HG03469 (cell line): ENCODE results near the gene TMC6.
"Not testable (repeated sequence)": the region's sequence is repeated elsewhere in the genome, so short reads cannot be mapped to it uniquely, and the experiment has no call there.

Experiments
- ATAC-seq: cut with Tn5 transposase; IDR thresholded peaks from one replicate; pipeline ENCODE4 v1.9.1; 2021; ENCODE audit warnings: mild to moderate bottlenecking, moderate library complexity, moderate number of reproducible peaks; ENCODE audit not compliant: unreplicated experiment

Gene TMC6

DNA sequence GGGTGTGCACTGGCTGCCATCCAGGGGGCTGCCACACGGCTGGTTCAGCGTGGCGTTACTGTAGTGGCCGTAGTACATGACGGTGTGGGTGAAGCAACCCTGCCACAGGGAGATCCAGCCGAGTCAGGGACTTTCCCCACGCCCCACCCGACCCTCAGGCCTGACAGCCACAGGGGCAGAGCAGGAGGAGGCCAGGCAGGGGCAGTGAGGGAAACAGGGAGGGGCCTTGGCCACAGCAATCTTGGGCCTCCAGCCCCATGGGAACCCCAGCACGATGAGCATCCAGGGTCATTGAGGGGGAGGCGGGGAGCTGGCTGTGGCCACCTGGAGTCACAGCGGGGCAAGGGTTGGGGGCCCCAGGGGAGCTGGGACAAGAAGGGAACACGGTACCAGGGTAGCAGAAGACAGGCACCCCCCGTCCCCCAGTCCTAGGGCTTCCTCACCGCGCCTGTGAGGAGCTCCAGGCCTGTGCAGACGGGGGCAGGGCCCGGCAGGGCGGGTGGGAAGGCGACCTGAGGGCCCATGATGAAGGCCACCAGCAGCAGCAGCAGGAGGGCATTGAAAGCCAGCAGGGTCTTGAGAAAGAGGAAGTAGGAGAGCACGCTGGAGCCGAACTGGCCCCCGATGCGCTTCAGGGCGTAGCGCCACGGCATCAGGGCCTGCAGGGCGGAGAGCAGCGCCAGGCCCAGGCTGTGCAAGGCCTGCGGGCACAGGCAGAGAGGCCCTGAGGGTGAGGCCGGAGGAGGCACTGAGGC is 4.3 kb downstream of the TMC6 start:
- no peak for ATAC-seq

DNA sequence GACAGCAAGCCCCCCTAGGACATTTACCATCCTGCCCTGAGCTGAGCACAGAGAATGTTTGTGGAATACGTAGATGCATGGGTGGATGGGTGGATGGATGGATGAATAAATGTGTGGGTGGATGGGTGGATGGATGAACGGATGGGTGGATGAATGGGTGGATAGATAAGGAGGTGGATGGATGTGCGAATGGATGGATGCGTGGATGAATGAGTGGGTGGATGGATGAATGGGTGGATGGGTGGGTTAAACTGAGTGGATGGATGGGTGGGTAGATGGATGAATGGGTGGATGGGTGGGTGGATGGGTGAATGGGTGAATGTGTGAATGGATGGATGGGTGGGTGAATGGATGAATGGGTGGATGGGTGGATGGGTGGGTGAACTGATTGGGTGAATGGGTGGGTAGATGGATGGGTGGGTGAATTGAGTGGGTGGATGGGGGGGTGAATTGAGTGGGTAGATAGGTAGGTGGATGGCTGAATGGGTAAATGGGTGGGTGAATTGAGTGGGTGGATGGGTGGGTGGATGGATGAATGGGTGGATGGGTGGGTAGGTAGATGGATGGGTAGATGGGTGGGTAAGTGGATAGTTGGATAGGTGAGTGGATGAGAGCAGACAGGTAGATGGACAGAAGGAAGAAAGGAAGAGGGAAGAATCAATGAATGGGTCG is 5.2 kb downstream of the TMC6 start:
- no peak for ATAC-seq

- ATAC-seq = no peak
These were observed 5.7 kb downstream of the TMC6 start for GRCh38 chr17:78122931-78123249.

GRCh38 chr17:78122216-78122930 is 6.2 kb downstream of the TMC6 start:
- no peak for ATAC-seq

GRCh38 chr17:78121801-78122215 is 6.7 kb downstream of the TMC6 start:
- no peak for ATAC-seq

DNA sequence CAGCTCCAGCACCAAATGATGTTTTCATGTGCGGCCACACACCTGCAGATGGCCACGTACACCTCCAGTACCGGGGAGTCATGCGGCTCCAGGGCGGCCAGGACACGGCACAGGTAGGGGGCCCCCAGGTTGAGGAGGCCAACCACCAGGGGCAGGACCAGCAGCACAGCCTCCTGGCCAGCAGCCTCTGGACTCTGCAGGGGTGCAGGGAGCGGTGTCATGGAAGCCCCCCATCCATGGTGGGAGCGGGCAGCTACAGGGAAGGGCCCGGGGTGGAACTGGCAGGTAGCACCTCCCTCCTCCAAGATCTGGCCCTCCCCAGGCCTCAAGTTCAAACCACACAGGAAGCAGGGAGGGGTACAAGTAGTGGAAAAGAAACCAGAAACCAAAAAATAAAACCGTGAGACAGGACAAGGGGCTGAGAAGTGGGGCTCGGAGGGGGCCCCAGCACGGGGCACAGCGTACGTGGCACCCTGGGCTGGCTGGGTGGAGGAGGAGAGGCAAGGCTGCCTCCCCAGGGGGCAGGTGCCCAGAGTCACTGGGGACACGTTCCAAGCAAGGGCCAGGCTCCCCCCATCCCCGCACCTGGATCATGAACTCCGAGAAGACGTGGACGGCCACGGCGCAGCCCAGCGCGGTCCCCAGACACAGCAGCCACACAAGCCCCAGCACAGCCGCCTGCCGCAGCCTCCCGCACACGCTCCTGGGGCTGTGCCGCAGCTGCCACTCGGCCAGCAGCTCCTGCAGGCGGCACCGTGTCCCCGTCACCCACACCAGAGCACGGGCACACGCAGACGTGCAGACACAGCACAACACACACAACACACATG is 7.4 kb downstream of the TMC6 start:
- no peak for ATAC-seq

DNA sequence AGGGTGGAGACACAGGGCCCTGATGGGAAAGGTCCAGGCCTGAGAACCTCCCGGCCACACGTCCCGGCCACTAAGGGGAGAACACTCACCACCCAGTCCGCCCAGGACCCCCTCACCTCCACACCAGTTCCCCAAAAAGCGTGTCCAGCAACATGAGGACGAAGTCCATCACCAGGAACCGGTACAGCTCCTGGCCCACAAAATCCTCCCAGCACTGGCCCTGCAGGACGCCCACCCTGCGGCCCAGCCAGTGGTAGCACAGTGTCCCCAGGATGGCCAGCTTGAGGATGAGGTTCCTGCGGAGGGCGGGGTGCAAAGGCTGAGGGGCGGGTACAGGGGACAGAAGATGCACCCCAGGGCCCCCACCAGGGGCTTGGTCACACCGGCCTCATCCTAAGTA is 8.0 kb downstream of the TMC6 start:
- ATAC-seq = no peak

DNA sequence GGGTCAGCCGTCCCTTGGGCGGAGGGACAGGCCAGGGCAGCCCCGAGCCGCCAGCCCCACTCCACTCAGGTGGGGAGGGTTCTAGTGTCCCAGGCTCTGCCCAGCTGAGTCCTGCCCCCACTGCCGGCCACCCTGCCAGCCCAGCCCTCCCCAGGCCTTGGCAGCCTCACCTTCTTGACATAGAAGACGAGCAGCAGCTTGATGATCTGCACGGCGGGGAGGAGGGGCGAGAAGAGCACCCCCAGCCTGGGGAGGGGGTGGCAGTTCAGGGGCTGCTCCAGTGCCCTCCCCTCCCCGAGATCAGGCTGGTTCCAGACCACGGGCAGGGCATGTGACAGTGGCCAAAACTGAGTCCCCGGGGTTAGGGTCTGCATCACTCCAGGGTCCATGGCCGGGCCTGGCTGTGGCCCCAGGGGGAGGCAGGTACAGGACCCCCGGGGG is 9.7 kb downstream of the TMC6 start:
- no peak for ATAC-seq

- no peak for ATAC-seq
These were observed 11.3 kb downstream of the TMC6 start for GRCh38 chr17:78117027-78117981.

DNA sequence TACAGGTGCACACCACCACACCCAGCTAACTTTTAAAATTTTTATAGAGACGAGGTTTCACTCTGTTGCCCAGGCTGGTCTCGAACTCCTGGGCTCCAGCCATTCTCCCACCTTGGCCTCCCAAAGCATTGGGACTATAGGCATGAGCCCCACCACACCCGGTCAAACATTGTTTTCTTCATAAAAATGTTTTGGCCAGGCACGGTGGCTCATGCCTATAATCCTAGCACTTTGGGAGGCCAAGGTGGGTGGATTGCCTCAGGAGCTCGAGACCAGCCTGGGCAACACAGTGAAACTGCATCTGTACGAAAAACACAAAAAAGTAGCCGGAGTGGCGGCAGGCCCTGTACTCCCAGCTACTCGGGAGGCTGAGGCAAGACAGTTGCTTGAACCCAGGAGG is 12.1 kb downstream of the TMC6 start:
- no peak for ATAC-seq

DNA sequence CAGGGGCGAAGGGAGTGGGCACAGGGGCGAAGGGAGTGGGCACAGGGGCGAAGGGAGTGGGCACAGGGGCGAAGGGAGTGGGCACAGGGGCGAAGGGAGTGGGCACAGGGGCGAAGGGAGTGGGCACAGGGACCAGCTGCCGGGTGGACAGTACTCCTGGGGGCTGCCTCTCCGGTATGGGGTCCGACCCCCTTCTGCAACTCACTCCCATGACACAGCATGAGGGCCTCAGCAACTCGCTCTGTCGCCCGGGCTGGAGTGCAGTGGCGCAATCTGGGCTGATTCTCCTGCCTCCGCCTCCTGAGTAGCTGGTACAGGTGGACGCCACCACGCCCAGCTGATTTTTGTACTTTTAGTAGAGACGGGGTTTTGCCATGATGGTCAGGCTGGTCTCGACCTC is 12.8 kb downstream of the TMC6 start:
- not testable (repeated sequence) for ATAC-seq

DNA sequence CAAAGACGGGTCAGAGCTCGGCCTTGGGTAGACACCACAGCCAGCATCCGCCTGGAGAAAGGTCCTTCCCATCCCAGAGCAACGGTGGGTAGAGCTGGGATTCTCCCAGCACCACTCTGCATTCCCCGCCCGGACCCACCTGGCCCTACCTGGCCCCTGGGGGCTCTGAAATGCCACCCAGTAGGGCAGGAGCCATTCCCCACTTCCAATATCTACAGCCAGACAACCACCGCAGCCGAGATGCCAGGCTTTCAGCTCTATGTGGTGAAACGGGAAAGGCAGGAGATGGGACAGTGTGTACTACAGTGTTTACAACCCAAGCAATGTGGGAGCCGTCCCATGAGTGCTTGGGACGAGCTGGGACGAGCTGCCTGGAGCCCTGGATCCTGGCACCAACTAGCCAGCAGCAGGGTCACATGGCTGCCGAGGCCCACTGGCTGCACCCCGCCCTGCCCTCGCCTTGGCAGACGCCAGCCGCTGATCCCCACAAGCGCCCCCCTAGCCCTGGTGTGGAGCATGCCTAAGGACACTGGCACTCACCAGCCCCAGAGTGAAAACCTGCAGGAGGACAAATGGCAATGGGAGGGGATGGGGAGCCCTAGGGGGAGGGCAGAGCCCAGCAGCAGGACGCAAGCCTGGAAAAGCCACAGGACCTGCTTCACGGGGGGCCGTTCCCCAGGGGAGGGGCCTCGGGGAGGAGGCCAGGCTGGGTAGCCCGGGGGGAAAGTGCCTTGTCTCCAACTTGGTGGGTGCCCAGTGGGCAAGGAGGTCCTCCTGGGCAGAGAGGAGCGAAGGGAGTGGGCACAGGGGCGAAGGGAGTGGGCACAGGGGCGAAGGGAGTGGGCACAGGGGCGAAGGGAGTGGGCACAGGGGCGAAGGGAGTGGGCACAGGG is 13.5 kb downstream of the TMC6 start:
- ATAC-seq = no peak

DNA sequence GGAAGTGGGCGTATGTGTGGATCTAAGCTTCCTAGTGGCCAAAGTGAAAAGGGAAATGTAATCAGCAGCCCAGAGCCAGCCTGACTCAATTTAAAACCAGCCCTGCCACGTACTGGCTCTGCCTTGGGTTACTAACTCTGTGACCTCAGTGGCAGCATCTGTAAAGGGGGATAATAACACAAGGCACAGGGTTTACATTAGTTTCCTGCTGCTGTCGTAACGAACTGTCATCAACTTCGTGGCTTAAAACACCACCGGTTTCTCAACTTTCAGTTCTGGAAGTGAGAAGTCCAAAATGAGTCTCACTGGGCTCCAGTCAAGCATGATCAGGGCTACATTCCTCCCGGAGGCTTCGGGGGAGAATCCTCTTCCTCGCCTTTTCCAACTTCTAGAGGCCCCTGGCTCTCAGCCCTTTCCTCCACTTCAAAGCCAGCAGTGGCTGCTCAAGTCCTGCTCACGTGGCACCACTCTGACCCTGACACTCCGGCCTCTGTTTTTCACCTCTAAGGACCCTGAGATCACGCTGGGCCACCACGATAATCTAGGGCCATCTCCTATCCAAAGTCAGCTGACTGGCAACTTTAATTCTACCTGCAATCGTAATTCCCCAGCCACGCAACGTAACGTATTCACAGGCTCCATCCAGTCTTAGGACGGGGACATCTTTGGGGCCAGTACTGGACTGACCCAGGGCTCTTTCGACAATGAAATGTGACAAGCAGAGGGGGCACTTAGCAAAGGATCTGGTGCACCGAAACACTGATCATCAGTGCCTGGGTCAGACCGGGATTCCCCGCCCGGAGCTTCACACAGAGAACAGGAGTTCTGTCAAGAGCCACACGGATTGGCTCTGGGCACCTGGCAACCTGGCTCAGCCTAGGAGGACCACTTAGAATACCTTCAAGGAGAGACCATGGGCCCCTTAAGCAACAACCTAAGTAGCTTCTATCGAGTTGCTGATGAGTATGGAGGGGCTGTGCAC is 14.5 kb downstream of the TMC6 start:
- ATAC-seq = no peak

DNA sequence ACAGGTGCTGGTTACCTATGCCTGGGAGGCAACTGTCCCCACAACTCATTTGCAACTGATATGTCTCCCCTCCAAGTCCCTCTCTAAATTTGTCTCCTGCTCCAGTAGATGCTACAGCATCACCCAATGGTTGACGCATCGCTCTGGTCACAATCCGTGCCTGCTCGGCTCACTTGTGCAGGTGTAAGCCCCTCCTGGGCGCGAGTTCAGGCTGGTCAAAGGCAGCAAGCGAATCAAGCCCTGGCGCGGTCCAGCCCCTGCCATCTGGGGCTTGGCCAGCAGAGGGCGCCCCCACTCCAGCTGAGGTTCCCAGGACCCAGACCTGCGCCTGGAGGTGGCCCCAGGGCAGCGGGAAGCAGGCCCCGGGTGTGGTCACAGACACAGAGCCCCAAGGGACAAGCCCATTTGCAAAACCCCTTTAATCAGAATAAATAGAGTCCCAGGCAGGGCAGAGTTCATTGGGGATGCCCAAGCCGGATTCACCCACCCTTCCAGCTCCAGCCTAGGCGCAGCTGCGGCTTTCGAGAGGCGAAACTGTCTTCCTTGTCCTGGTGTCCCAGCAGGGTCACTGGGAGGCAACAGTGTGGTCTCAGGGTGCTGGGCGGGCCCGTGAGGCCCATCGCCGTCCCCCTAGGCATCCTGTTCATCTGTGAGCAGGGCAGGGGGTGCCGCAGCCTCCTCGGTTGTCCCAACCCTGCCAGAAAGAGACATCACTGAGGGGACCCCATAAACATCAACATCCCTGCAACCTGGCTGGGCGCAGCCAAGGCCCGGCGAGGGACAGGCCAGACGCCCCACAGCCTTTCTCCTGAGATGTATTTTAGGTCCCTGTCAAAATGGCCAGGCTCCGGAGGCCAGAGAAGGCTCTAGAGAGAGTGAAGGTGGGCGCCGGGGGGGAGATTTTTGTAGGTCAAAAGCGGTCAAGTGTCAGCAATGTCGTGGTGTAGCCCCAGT is 15.8 kb downstream of the TMC6 start:
- ATAC-seq = no peak

DNA sequence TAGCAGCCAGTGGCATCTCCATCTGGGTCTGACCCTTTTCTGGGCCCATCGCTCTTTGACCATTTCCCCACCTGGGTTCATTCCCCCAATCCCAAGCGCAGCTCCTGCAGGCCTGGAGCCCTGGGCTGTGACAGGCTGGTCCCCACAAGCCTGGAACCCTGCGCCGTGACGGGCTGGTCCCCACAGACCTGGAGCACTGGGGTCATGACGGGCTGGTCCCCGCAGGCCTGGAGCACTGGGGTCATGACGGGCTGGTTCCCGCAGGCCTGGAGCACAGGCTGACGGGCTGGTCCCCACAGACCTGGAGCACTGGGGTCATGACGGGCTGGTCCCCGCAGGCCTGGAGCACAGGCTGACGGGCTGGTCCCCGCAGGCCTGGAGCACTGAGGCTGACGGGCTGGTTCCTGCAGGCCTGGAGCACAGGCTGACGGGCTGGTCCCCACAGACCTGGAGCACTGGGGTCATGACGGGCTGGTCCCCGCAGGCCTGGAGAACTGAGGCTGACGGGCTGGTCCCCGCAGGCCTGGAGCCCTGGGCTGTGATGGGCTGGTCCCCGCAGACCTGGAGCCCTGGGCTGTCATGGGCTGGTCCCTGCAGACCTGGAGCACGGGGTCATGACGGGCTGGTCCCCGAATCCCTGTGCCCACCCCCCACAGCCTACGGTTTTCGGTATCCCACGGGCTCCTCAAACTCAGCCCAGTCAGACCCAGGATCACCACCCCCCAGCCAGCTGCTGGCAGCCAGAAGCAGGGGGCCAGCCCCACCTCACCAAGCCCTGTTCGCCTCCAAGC is 16.6 kb downstream of the TMC6 start:
- no peak for ATAC-seq
